SK-N-SH treated with all-trans-retinoic acid at 6 μM for 48 hours (cell line): ENCODE data around the gene CCR7.

Source experiments
- CREB5 ChIP-seq: fragments of 250-450 bp; sonication (Bioruptor Pico); IDR thresholded peaks from 2 replicates; pipeline ENCODE4 v1.5.1; 2020; ENCODE audit warnings: low read depth, mild to moderate bottlenecking, moderate library complexity
- SNAI2 ChIP-seq: fragments of 250-450 bp; sonication (Bioruptor Pico); IDR thresholded peaks from 2 replicates; pipeline ENCODE4 v1.5.0; 2020; ENCODE audit warnings: mild to moderate bottlenecking, moderate library complexity
- TCF4 ChIP-seq: fragments of 250-450 bp; sonication (Bioruptor Pico); IDR thresholded peaks from 2 replicates; pipeline ENCODE4 v1.8.0; 2021; ENCODE audit warnings: mild to moderate bottlenecking, moderate library complexity, borderline replicate concordance
- ZFP30 ChIP-seq: fragments of 450-650 bp; formaldehyde crosslinking; IDR thresholded peaks from 2 replicates; pipeline ENCODE4 v1.5.0; 2022; ENCODE audit warnings: mild to moderate bottlenecking, moderate library complexity

GRCh38 chr17:40535438-40535837, 29.8 kb downstream of the CCR7 start:
- TF ChIP-seq TCF4 (no peak), ZFP30 (CRISPR knock-in tag) (no peak), SNAI2 (CRISPR knock-in tag) (no peak), CREB5 (CRISPR knock-in tag) (no peak)
